ENCODE measurements around the gene OR52I2. TPM values are rescaled to one million over a fixed set of nuclear protein-coding genes. Genes with fewer than 3 reads are reported as not detected.
A peak's percentile ranks its signal among the peaks of the same experiment; 100 is the strongest.

OR52I2 gene
- total and polyA plus RNA-seq, 8 donors: 0.03 to 0.07 (median 0.03) TPM; not detected in 4

DNA sequence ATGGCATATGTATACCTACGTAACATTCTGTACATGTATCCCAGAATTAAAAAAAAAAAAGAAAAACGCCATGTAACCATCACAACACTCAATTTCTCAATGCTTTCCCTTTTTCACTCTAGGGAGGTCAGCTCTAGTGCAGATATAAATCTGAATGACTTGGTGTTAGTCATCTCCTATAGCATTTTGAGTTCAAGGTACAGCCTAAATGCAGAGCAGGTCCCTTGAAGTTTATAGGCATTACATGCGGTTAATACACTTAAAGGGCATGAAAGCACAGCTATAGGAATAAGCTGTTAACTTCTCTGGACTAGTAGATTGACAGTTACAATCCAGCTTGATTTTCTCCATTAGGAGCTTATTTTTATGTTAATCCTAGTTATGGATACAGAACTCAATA is 16.2 kb upstream of the OR52I2 start:
- no peak overlapping the region for H3K4me3 ChIP-seq
- ATAC-seq: no peak
- intact Hi-C loops (cut with DNase I): no loop called here
- TF ChIP-seq, protein P1, sequence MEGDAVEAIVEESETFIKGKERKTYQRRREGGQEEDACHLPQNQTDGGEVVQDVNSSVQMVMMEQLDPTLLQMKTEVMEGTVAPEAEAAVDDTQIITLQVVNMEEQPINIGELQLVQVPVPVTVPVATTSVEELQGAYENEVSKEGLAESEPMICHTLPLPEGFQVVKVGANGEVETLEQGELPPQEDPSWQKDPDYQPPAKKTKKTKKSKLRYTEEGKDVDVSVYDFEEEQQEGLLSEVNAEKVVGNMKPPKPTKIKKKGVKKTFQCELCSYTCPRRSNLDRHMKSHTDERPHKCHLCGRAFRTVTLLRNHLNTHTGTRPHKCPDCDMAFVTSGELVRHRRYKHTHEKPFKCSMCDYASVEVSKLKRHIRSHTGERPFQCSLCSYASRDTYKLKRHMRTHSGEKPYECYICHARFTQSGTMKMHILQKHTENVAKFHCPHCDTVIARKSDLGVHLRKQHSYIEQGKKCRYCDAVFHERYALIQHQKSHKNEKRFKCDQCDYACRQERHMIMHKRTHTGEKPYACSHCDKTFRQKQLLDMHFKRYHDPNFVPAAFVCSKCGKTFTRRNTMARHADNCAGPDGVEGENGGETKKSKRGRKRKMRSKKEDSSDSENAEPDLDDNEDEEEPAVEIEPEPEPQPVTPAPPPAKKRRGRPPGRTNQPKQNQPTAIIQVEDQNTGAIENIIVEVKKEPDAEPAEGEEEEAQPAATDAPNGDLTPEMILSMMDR (IDR thresholded peaks at IDR 0.05): no peak
- H3K27ac ChIP-seq: no peak overlapping the region
- H3K4me1 ChIP-seq: no peaks in the 10 kb centered on the region
- H3K9me3 ChIP-seq: no peaks in the 10 kb centered on the region
- no peaks in the 10 kb centered on the region for H3K36me3 ChIP-seq
- no peaks in the 10 kb centered on the region for H3K27me3 ChIP-seq
- DNase-seq: no peak

- Histone ChIP-seq H3K9me3 (no peaks in the 10 kb centered on the region), H3K4me3 (no peak overlapping the region), H3K4me1 (no peaks in the 10 kb centered on the region), H3K27me3 (no peaks in the 10 kb centered on the region), H3K27ac (no peak overlapping the region), H3K36me3 (no peaks in the 10 kb centered on the region)
- intact Hi-C loops (cut with DNase I): no loop called here
- TF ChIP-seq, protein P1 (IDR thresholded peaks at IDR 0.05): no peak
- ATAC-seq (no peak), DNase-seq (peak in 1 of 4 donors; percentile 67)
Measured at GRCh38 chr11:4569075-4569474, 12.5 kb upstream of the OR52I2 start.

GRCh38 chr11:4576880-4577279 is 4.7 kb upstream of the OR52I2 start:
- intact Hi-C loops (cut with DNase I): no loop called here
- no peaks in the 10 kb centered on the region for H3K9me3 ChIP-seq

GRCh38 chr11:4577761-4578160 is 3.8 kb upstream of the OR52I2 start:
- H3K27me3 ChIP-seq: peaks cover 0 to 22% of the 10 kb centered on the region in 2 donors
- no peak overlapping the region for H3K4me3 ChIP-seq
- H3K27ac ChIP-seq: no peak overlapping the region
- ATAC-seq: no peak
- DNase-seq: no peak
- intact Hi-C loops (cut with DNase I): no loop called here
- no peaks in the 10 kb centered on the region for H3K36me3 ChIP-seq
- no peaks in the 10 kb centered on the region for H3K9me3 ChIP-seq
- TF ChIP-seq, protein P1 (IDR thresholded peaks at IDR 0.05): no peak
- no peaks in the 10 kb centered on the region for H3K4me1 ChIP-seq

More at GRCh38 chr11:4576880-4577279, 4.7 kb upstream of the OR52I2 start:
- no peak for ATAC-seq
- H3K4me3 ChIP-seq: no peak overlapping the region
- no peak overlapping the region for H3K27ac ChIP-seq
- H3K36me3 ChIP-seq: no peaks in the 10 kb centered on the region
- peaks cover 0 to 19% of the 10 kb centered on the region in 2 donors for H3K27me3 ChIP-seq
- TF ChIP-seq, protein P1 (IDR thresholded peaks at IDR 0.05): no peak
- no peaks in the 10 kb centered on the region for H3K4me1 ChIP-seq
- DNase-seq: no peak

DNA sequence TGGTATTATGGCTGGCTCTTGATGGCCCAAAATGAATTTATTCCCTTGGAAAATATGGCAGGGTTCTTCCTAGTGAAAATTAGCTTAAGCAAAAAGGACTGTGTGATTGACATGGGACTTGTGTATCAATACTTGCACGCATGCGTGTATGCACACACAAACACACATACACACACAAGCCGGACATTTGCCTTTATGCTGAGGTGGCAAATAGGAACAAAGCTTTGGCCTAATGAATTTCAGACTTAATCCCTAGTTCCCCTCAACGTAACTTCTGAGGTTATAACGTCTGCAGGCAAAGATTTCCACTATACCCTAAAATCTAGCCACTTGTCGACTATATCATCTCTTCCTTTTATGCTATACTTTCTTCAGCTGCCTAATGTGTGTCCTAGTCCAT is 2.9 kb upstream of the OR52I2 start:
- intact Hi-C loops (cut with DNase I): no loop called here

More for the DNA sequence above, 2.9 kb upstream of the OR52I2 start:
- peaks cover 0 to 22% of the 10 kb centered on the region in 2 donors for H3K27me3 ChIP-seq
- no peaks in the 10 kb centered on the region for H3K4me1 ChIP-seq
- ATAC-seq (no peak), DNase-seq (no peak)
- H3K9me3 ChIP-seq: no peaks in the 10 kb centered on the region
- no peaks in the 10 kb centered on the region for H3K36me3 ChIP-seq
- no peak overlapping the region for H3K27ac ChIP-seq
- H3K4me3 ChIP-seq: no peak overlapping the region
- TF ChIP-seq, protein P1 (IDR thresholded peaks at IDR 0.05): no peak
